Naive B cell (primary cell): Measurements from ENCODE around the gene TAF15. TPM values are rescaled to one million over a fixed set of nuclear protein-coding genes. Genes with fewer than 3 reads are reported as not detected.
A peak's percentile ranks its signal among the peaks of the same experiment; 100 is the strongest.

Experiments used
- ATAC-seq, 2 donors: fragments of 150-1000 bp; cut with Tn5 transposase; 2 replicates each; pipeline ENCODE4 v1.10.0; 2021; ENCODE audit warnings: low read depth in 2 of 2, mild to moderate bottlenecking in 2 of 2, moderate library complexity in 2 of 2
- DNase-seq: peaks from one replicate; pipeline ENCODE4 v3.0.0; 2022
- H3K27ac Mint-ChIP-seq, 6 donors: one replicate each; pipeline ENCODE4 v1.8.0; 2020 to 2022; ENCODE audit warnings: mild to moderate bottlenecking in 6 of 6, mixed read lengths in 6 of 6, moderate library complexity in 5 of 6, inconsistent platforms in 2 of 6
- H3K27me3 Mint-ChIP-seq, 3 donors: one replicate each; pipeline ENCODE4 v1.8.0; 2021 to 2022; ENCODE audit warnings: mixed read lengths in 3 of 3, mild to moderate bottlenecking in 1 of 3
- H3K36me3 Mint-ChIP-seq, 2 donors: one replicate each; pipeline ENCODE4 v1.8.0; 2020 to 2022; ENCODE audit warnings: mixed read lengths in 2 of 2, inconsistent platforms in 1 of 2, mild to moderate bottlenecking in 1 of 2
- H3K4me1 Mint-ChIP-seq, 3 donors: one replicate each; pipeline ENCODE4 v1.8.0; 2020 to 2022; ENCODE audit warnings: mixed read lengths in 3 of 3, inconsistent platforms in 1 of 3, mild to moderate bottlenecking in 1 of 3, moderate library complexity in 1 of 3
- H3K4me3 Mint-ChIP-seq, 8 donors: one replicate each; pipeline ENCODE4 v1.8.0; 2020 to 2022; ENCODE audit warnings: mild to moderate bottlenecking in 8 of 8, mixed read lengths in 8 of 8, moderate library complexity in 8 of 8, inconsistent platforms in 2 of 8
- H3K9me3 Mint-ChIP-seq, 7 donors: one replicate each; pipeline ENCODE4 v1.8.0; 2020 to 2022; ENCODE audit warnings: mixed read lengths in 7 of 7, mild to moderate bottlenecking in 5 of 7, inconsistent platforms in 2 of 7, moderate library complexity in 1 of 7
- polyA plus RNA-seq, 6 donors: library from polyadenylated mRNA; unstranded; fragments of 300-500 nt; fragmentation: Illumina TruSeq; gene quantifications; one replicate each; pipeline ENCODE4 v1.2.3, GENCODE V29; 2021; ENCODE audit warnings: low read depth in 6 of 6

TAF15 gene
- polyA plus RNA-seq, 6 donors from 2014 or later: 16.6 to 44.4 (median 21.7) TPM

- Mint-ChIP-seq H3K9me3 (no peaks in the 10 kb centered on the region), H3K36me3 (no peaks in the 10 kb centered on the region), H3K4me3 (no peak overlapping the region), H3K4me1 (peaks cover 0 to 4% (median 0%) of the 10 kb centered on the region in 3 donors), H3K27ac (no peak overlapping the region), H3K27me3 (peaks cover 5 to 17% (median 8%) of the 10 kb centered on the region in 3 donors)
- DNase-seq (no peak), ATAC-seq (no peak)
Observed at GRCh38 chr17:35893751-35894150, 84.5 kb downstream of the TAF15 start.

GRCh38 chr17:35894206-35894605 lies 84.9 kb downstream of the TAF15 start:
- Mint-ChIP-seq H3K27ac (no peak overlapping the region), H3K4me3 (no peak overlapping the region), H3K4me1 (peaks cover 0 to 4% (median 0%) of the 10 kb centered on the region in 3 donors), H3K27me3 (peaks cover 5 to 17% (median 9%) of the 10 kb centered on the region in 3 donors), H3K9me3 (no peaks in the 10 kb centered on the region), H3K36me3 (no peaks in the 10 kb centered on the region)
- DNase-seq (no peak), ATAC-seq (no peak)

DNA sequence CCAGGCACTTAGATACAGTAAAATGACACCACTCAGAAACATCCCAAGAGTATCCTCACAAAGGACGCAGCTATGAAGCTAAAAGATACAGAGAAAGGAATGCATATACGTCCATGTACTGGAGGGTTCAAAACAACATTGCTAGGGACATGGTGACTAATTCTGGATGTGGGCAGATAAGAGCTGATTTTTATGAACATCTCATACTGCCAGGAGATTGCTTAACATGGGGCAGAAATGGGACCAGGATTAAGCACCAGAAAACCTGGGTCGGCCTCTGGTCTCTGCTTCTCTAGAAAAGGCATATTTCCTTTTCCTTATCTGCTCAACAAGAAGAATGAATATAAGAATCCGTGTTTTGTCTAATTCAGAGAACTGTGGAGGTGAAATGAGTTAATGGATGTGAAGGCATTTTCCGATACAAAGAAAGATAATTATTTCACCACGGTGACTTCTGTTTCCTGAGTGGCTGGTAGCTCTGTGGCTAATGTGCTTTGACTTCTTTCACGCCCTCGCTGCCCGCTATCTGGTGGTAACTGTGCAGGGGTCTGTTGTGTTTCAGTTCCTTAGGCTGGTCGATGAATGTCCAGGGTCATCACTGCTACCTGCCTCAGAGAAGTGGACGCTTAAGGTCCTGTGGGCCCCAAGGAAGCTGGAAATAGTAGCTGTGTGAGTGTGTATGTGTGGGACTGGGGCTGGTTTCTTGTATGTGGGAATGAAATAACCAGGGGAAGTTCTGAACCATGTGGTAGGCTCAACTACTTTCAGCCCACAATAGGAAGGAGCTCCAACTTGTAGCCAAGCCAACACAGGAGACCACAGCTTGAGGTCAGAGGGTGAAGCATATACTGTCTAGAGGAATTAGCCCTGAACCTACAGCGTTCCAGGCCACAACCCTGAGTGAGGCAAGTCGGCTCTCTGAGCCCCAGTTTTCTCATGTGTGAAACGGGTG lies 86.6 kb downstream of the TAF15 start:
- H3K9me3 Mint-ChIP-seq: no peaks in the 10 kb centered on the region
- H3K4me1 Mint-ChIP-seq: no peaks in the 10 kb centered on the region
- H3K27ac Mint-ChIP-seq: peak overlapping the region in 1 of 6 donors; percentile 94
- no peaks in the 10 kb centered on the region for H3K36me3 Mint-ChIP-seq
- DNase-seq: no peak
- peaks cover 5 to 19% (median 17%) of the 10 kb centered on the region in 3 donors for H3K27me3 Mint-ChIP-seq
- peak overlapping the region in 1 of 8 donors; percentile 40 for H3K4me3 Mint-ChIP-seq
- no peak for ATAC-seq

Other genes starting within 250 kb of the TAF15 start
- gene SLFN14, start 248.7 kb upstream of the TAF15 start, polyA plus RNA-seq: under 1 TPM in 2 of 6 donors, not detected in 4; 0.09 to 0.36 TPM
- gene PEX12, start 230.9 kb upstream of the TAF15 start, polyA plus RNA-seq: 1 to 10 TPM; 1.6 to 2.6 (median 2.4) TPM
- gene AP2B1, start 222.2 kb upstream of the TAF15 start, polyA plus RNA-seq: 10 to 100 TPM; 34.1 to 52.1 (median 40.8) TPM
- gene RASL10B, start 77.8 kb upstream of the TAF15 start, polyA plus RNA-seq: not detected
- not detected for gene GAS2L2, start 56.2 kb upstream of the TAF15 start, polyA plus RNA-seq
- not detected for gene C17orf50, start 48.6 kb upstream of the TAF15 start, polyA plus RNA-seq
- under 1 TPM in 1 of 6 donors, not detected in 5; 0.21 TPM for gene MMP28, start 13.8 kb upstream of the TAF15 start, polyA plus RNA-seq
- gene HEATR9, start 59.4 kb downstream of the TAF15 start, polyA plus RNA-seq: not detected
- gene CCL5, start 70.9 kb downstream of the TAF15 start, polyA plus RNA-seq: 10 to 100 TPM in 4 of 6 donors, 1 to 10 TPM in 2; 4.9 to 15.3 (median 12.7) TPM
- not detected for gene RDM1, start 121.3 kb downstream of the TAF15 start, polyA plus RNA-seq
- not detected for gene LYZL6, start 134.2 kb downstream of the TAF15 start, polyA plus RNA-seq
- gene CCL16, start 172.0 kb downstream of the TAF15 start, polyA plus RNA-seq: not detected
- not detected for gene CCL14, start 177.2 kb downstream of the TAF15 start, polyA plus RNA-seq
- not detected for gene CCL15, start 192.1 kb downstream of the TAF15 start, polyA plus RNA-seq
- gene CCL23, start 208.5 kb downstream of the TAF15 start, polyA plus RNA-seq: not detected